WTC11 (cell line): ENCODE data around the gene CRK. TPM values are rescaled to one million over a fixed set of nuclear protein-coding genes. Genes with fewer than 3 reads are reported as not detected.
A peak's percentile ranks its signal among the peaks of the same experiment; 100 is the strongest.

Source experiments
- ATAC-seq: fragments of 200-7000 bp; cut with Tn5 transposase; 2 replicates; pipeline ENCODE4 v1.10.0; 2021; ENCODE audit warnings: mild to moderate bottlenecking, moderate library complexity
- CTCF ChIA-PET: fragments of 300-600 bp; sonication (Branson Sonifier 250); formaldehyde crosslinking; loops from one replicate; lab custom pipeline; 2021; ENCODE audit warnings: antibody characterized with exemption; lab: Charles Lee
- POLR2A ChIA-PET: fragments of 350-600 bp; sonication (Branson Sonifier 250); formaldehyde crosslinking; loops from one replicate; lab custom pipeline; 2021; ENCODE audit warnings: antibody characterized with exemption; lab: Charles Lee
- DNase-seq: peaks from one replicate; pipeline ENCODE4 v3.0.0; 2021; ENCODE audit warnings: low spot score
- H3K27ac Mint-ChIP-seq: 2 replicates; pipeline ENCODE4 v1.8.0; 2021; ENCODE audit warnings: mixed read lengths
- H3K27me3 Mint-ChIP-seq: 2 replicates; pipeline ENCODE4 v1.8.0; 2021; ENCODE audit warnings: low read depth, mild to moderate bottlenecking, moderate library complexity, mixed read lengths
- H3K36me3 Mint-ChIP-seq: 2 replicates; pipeline ENCODE4 v1.8.0; 2021; ENCODE audit warnings: mixed read lengths
- H3K4me1 Mint-ChIP-seq: 2 replicates; pipeline ENCODE4 v1.8.0; 2022; ENCODE audit warnings: mixed read lengths
- H3K4me3 Mint-ChIP-seq: 2 replicates; pipeline ENCODE4 v1.8.0; 2021; ENCODE audit warnings: mild to moderate bottlenecking, moderate library complexity, mixed read lengths
- H3K9me3 Mint-ChIP-seq: 2 replicates; pipeline ENCODE4 v1.8.0; 2021; ENCODE audit warnings: mixed read lengths
- ESRRA ChIP-seq: sonication (generic); formaldehyde crosslinking; IDR thresholded peaks from 2 replicates; pipeline ENCODE4 v1.8.1; 2022; ENCODE audit warnings: mild to moderate bottlenecking, missing genetic modification reagents, borderline replicate concordance
- FOXP1 ChIP-seq: sonication (generic); formaldehyde crosslinking; IDR thresholded peaks from 2 replicates; pipeline ENCODE4 v1.8.0; 2022; ENCODE audit warnings: missing genetic modification reagents, mild to moderate bottlenecking, moderate library complexity, borderline replicate concordance
- IRF2 ChIP-seq: sonication (generic); formaldehyde crosslinking; IDR thresholded peaks from 2 replicates; pipeline ENCODE4 v1.8.0; 2022; ENCODE audit warnings: low read depth, missing genetic modification reagents, borderline replicate concordance
- OVOL2 ChIP-seq: fragments of 250-450 bp; sonication (Bioruptor Pico); IDR thresholded peaks from 2 replicates; pipeline ENCODE4 v1.9.0; 2021; ENCODE audit warnings: mild to moderate bottlenecking, borderline replicate concordance
- SP1 ChIP-seq: sonication (generic); formaldehyde crosslinking; conservative IDR thresholded peaks from 2 replicates; pipeline ENCODE4 v1.8.1; 2022; ENCODE audit warnings: missing genetic modification reagents
- TEAD1 ChIP-seq: sonication (generic); formaldehyde crosslinking; IDR thresholded peaks from 2 replicates; pipeline ENCODE4 v1.8.0; 2022; ENCODE audit warnings: mild to moderate bottlenecking, missing genetic modification reagents
- TP53 ChIP-seq: sonication (generic); formaldehyde crosslinking; IDR thresholded peaks from 2 replicates; pipeline ENCODE4 v1.8.1; 2023; ENCODE audit warnings: mild to moderate bottlenecking, missing genetic modification reagents
- ZNF317 ChIP-seq: sonication (generic); formaldehyde crosslinking; IDR thresholded peaks from 2 replicates; pipeline ENCODE4 v1.8.1; 2023; ENCODE audit warnings: low read depth, mild to moderate bottlenecking, moderate library complexity, missing genetic modification reagents, borderline replicate concordance
- ZNF671 ChIP-seq: fragments of 250-450 bp; sonication (Bioruptor Pico); IDR thresholded peaks from 2 replicates; pipeline ENCODE4 v1.8.0; 2021; ENCODE audit warnings: mild to moderate bottlenecking
- total RNA-seq: library from RNA; stranded (reverse); gene quantifications from 3 replicates; pipeline ENCODE4 v1.2.3, GENCODE V29; 2021
- TF ChIP-seq, protein P1 (sequence below): fragments of 250-450 bp; sonication (Bioruptor Pico); IDR thresholded peaks from 2 replicates; pipeline ENCODE4 v2.1.2; 2022; ENCODE audit warnings: mild to moderate bottlenecking, moderate library complexity
- TF ChIP-seq, protein P2 (sequence below): fragments of 250-450 bp; sonication (Bioruptor Pico); IDR thresholded peaks from 2 replicates; pipeline ENCODE4 v1.8.0; 2021; ENCODE audit warnings: mild to moderate bottlenecking
- TF ChIP-seq, protein P3 (sequence below): sonication (generic); formaldehyde crosslinking; IDR thresholded peaks from 2 replicates; pipeline ENCODE4 v1.8.1; 2022; ENCODE audit warnings: mild to moderate bottlenecking, moderate library complexity, missing genetic modification reagents
- TF ChIP-seq, protein P4 (sequence below): sonication (generic); formaldehyde crosslinking; IDR thresholded peaks from 2 replicates; pipeline ENCODE4 v1.8.0; 2023; ENCODE audit warnings: missing genetic modification reagents, mild to moderate bottlenecking, borderline replicate concordance
- TF ChIP-seq, protein P5 (sequence below): sonication (generic); formaldehyde crosslinking; IDR thresholded peaks from 2 replicates; pipeline ENCODE4 v1.8.0; 2022; ENCODE audit warnings: missing genetic modification reagents
- TF ChIP-seq, protein P6 (sequence below): sonication (generic); formaldehyde crosslinking; IDR thresholded peaks from 2 replicates; pipeline ENCODE4 v1.8.1; 2023; ENCODE audit warnings: mild to moderate bottlenecking, missing genetic modification reagents, moderate library complexity

CRK gene
- total RNA-seq, 1 experiment from 2014 or later = 45.2 TPM

DNA sequence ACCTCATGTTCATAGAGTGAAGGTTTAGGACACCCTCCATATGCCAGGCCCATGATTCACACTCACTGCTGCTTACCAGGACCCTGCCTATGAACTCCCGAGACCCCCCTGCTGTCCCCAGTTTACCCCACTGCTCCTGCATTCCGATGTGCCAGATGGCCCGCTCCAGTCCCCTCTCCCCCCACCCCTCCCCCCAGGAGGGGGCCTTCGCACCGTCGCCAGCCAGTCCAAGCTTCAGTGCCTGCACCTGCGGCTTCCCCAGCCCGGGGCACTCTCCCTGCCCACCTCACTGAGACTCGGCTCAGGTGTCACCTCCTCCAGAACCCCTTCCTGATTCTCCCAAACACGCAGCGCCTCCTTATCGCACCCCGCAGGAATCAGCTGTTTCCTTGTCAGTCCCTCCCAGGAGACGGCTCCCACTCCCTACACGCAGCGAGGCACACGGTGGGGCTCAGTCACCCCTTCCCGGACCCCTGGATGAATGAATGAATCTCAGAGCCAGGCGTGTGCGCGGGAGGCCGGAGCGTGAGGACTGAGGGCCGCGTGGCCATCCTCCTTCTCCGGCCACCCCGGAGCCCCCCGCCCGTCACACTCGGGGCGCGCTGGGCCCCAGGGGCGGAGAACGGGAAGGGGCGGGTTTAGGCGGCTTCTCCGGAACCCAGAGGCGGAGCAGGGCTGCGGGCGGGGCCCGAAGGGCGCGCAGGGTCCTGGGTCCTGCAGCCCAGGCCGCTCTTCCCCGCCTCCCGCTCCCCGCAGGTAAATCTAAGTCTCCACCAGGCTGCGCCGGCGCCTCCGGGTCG, 34.8 kb upstream of the CRK start (continued):
- TF ChIP-seq, protein P1, sequence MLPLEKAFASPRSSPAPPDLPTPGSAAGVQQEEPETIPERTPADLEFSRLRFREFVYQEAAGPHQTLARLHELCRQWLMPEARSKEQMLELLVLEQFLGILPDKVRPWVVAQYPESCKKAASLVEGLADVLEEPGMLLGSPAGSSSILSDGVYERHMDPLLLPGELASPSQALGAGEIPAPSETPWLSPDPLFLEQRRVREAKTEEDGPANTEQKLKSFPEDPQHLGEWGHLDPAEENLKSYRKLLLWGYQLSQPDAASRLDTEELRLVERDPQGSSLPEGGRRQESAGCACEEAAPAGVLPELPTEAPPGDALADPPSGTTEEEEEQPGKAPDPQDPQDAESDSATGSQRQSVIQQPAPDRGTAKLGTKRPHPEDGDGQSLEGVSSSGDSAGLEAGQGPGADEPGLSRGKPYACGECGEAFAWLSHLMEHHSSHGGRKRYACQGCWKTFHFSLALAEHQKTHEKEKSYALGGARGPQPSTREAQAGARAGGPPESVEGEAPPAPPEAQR (CRISPR knock-in tag) = no peak
- TF ChIP-seq ZNF317 (CRISPR knock-in tag) = no peak
- TF ChIP-seq, protein P2, sequence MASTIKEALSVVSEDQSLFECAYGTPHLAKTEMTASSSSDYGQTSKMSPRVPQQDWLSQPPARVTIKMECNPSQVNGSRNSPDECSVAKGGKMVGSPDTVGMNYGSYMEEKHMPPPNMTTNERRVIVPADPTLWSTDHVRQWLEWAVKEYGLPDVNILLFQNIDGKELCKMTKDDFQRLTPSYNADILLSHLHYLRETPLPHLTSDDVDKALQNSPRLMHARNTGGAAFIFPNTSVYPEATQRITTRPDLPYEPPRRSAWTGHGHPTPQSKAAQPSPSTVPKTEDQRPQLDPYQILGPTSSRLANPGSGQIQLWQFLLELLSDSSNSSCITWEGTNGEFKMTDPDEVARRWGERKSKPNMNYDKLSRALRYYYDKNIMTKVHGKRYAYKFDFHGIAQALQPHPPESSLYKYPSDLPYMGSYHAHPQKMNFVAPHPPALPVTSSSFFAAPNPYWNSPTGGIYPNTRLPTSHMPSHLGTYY (CRISPR knock-in tag) = no peak

DNA sequence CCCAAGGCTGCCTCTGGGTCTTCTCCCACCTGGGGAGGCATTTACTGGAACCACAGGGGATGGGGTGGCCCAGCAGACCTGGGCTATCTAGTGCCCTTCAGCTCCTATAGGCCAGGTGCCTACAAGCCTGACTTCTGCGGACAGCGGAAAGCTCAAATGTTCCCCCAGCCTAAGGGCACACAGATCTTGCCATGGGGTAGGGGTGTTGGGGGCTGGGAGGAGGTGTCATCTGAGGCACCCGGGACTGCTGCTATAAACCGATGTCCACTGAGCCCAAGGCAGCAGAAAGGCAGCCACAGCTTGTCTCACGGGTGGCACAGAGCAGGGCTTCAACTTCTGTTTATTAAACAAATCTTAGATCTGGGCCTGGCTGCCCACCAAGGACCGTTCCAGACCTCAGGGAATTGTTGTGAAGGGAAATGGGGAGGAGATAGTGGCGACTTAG, 32.8 kb upstream of the CRK start:
- no peak overlapping the region for H3K27ac Mint-ChIP-seq
- TF ChIP-seq, protein P3, sequence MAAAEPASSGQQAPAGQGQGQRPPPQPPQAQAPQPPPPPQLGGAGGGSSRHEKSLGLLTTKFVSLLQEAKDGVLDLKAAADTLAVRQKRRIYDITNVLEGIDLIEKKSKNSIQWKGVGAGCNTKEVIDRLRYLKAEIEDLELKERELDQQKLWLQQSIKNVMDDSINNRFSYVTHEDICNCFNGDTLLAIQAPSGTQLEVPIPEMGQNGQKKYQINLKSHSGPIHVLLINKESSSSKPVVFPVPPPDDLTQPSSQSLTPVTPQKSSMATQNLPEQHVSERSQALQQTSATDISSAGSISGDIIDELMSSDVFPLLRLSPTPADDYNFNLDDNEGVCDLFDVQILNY (CRISPR knock-in tag) = no peak
- TF ChIP-seq TP53 (CRISPR knock-in tag) (no peak), ZNF671 (no peak)
- TF ChIP-seq, all 79 proteins: peak for 0
- Mint-ChIP-seq H3K9me3 (no peaks in the 10 kb centered on the region), H3K4me1 (peaks cover 35% of the 10 kb centered on the region), H3K4me3 (peak overlapping the region; percentile 69), H3K27me3 (peaks cover 12% of the 10 kb centered on the region), H3K36me3 (0 out of 2 replicates have a peak, but pooled peaks cover 2% of the 10 kb centered on the region)
- POLR2A ChIA-PET = no interaction called here
- DNase-seq (no peak), ATAC-seq (no peak)
- CTCF ChIA-PET = interaction anchor here (1.3 to 3.8 kb wide), 3 partner anchors 27 to 124 kb away, joined by 3 to 20 read pairs (median 12); partner anchors contain the start of gene INPP5K

DNA sequence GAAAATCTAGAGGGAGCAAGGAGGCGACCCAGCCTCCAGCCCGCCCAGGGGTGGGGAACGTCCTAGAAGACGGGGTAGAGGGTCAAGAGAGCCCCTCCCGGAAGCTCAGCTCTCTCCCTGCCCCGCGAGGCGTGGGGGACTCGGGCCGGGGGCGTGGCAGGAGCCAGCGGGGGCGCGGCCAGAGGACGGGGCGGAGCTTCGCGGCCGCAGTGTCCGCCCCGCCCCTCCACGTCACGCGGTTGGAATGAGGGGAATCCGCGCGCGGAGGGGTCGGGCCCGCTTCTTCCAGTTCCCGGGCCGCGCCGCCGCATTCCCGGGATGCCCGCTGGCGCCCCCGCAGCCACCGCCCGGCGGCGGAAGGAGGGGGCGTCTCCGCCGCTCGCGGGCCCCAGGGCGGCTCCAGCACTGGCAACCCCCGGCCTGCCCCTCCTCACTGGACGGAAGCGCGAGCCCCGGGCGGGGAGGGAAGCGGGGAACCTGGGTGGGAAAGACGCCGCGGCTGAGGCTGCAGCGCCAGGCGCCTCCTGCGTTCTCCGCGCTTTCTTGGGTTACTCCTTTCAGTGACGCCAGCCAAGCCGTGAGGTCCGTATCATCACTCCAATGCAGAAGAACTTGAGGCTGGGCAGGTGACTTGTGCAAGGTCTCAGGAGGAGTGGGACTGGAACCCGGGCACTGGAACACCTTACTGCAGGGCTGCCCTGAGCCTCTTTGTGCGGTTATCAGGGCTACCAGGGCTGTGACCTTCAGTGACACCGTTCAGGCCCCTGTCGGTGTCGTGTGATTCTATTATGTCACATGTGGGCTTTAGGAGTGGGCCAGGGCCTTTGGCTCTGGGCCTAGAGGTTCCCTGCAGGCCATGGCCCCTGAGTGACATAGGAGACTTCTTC, 32.1 kb upstream of the CRK start:
- ChIA-PET POLR2A (interaction anchor here (0.7 to 1.7 kb wide), 2 partner anchors 28 to 37 kb away, joined by 4 to 9 read pairs; partner anchors contain the start of gene INPP5K), CTCF (interaction anchor here (0.5 to 3.8 kb wide), 7 partner anchors 28 to 160 kb away, joined by 3 to 20 read pairs (median 4); partner anchors contain the start of genes INPP5K and RILP)
- ATAC-seq = peak; percentile 4
- H3K27ac Mint-ChIP-seq = peak overlapping the region; percentile 53; the same call in 1 of the 2 replicates
- no peaks in the 10 kb centered on the region for H3K9me3 Mint-ChIP-seq
- H3K27me3 Mint-ChIP-seq = peaks cover 11% of the 10 kb centered on the region
- peaks cover 6% of the 10 kb centered on the region; the same call in 1 of the 2 replicates for H3K36me3 Mint-ChIP-seq
- peaks cover 37% of the 10 kb centered on the region for H3K4me1 Mint-ChIP-seq
- H3K4me3 Mint-ChIP-seq = peak overlapping the region; percentile 82
- DNase-seq = peak; percentile 81
- TF ChIP-seq, protein P4, sequence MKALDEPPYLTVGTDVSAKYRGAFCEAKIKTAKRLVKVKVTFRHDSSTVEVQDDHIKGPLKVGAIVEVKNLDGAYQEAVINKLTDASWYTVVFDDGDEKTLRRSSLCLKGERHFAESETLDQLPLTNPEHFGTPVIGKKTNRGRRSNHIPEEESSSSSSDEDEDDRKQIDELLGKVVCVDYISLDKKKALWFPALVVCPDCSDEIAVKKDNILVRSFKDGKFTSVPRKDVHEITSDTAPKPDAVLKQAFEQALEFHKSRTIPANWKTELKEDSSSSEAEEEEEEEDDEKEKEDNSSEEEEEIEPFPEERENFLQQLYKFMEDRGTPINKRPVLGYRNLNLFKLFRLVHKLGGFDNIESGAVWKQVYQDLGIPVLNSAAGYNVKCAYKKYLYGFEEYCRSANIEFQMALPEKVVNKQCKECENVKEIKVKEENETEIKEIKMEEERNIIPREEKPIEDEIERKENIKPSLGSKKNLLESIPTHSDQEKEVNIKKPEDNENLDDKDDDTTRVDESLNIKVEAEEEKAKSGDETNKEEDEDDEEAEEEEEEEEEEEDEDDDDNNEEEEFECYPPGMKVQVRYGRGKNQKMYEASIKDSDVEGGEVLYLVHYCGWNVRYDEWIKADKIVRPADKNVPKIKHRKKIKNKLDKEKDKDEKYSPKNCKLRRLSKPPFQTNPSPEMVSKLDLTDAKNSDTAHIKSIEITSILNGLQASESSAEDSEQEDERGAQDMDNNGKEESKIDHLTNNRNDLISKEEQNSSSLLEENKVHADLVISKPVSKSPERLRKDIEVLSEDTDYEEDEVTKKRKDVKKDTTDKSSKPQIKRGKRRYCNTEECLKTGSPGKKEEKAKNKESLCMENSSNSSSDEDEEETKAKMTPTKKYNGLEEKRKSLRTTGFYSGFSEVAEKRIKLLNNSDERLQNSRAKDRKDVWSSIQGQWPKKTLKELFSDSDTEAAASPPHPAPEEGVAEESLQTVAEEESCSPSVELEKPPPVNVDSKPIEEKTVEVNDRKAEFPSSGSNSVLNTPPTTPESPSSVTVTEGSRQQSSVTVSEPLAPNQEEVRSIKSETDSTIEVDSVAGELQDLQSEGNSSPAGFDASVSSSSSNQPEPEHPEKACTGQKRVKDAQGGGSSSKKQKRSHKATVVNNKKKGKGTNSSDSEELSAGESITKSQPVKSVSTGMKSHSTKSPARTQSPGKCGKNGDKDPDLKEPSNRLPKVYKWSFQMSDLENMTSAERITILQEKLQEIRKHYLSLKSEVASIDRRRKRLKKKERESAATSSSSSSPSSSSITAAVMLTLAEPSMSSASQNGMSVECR (CRISPR knock-in tag) = peak; percentile 20; the same call in 1 of the 2 replicates
- no peak for TF ChIP-seq IRF2 (CRISPR knock-in tag)
- TF ChIP-seq TEAD1 (CRISPR knock-in tag) = peak; percentile 46; the same call in 1 of the 2 replicates
- TF ChIP-seq OVOL2 (CRISPR knock-in tag) = no peak
- TF ChIP-seq, protein P5, sequence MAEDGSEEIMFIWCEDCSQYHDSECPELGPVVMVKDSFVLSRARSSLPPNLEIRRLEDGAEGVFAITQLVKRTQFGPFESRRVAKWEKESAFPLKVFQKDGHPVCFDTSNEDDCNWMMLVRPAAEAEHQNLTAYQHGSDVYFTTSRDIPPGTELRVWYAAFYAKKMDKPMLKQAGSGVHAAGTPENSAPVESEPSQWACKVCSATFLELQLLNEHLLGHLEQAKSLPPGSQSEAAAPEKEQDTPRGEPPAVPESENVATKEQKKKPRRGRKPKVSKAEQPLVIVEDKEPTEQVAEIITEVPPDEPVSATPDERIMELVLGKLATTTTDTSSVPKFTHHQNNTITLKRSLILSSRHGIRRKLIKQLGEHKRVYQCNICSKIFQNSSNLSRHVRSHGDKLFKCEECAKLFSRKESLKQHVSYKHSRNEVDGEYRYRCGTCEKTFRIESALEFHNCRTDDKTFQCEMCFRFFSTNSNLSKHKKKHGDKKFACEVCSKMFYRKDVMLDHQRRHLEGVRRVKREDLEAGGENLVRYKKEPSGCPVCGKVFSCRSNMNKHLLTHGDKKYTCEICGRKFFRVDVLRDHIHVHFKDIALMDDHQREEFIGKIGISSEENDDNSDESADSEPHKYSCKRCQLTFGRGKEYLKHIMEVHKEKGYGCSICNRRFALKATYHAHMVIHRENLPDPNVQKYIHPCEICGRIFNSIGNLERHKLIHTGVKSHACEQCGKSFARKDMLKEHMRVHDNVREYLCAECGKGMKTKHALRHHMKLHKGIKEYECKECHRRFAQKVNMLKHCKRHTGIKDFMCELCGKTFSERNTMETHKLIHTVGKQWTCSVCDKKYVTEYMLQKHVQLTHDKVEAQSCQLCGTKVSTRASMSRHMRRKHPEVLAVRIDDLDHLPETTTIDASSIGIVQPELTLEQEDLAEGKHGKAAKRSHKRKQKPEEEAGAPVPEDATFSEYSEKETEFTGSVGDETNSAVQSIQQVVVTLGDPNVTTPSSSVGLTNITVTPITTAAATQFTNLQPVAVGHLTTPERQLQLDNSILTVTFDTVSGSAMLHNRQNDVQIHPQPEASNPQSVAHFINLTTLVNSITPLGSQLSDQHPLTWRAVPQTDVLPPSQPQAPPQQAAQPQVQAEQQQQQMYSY (CRISPR knock-in tag) = peak; percentile 59
- peak; percentile 49; the same call in 1 of the 2 replicates for TF ChIP-seq SP1 (CRISPR knock-in tag)
- 0 out of 2 replicates have a peak, but pooled peaks have one; percentile 22 for TF ChIP-seq ESRRA
- TF ChIP-seq FOXP1 (CRISPR knock-in tag) = peak; percentile 41; the same call in 1 of the 2 replicates
- TF ChIP-seq, protein P6, sequence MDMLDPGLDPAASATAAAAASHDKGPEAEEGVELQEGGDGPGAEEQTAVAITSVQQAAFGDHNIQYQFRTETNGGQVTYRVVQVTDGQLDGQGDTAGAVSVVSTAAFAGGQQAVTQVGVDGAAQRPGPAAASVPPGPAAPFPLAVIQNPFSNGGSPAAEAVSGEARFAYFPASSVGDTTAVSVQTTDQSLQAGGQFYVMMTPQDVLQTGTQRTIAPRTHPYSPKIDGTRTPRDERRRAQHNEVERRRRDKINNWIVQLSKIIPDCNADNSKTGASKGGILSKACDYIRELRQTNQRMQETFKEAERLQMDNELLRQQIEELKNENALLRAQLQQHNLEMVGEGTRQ (CRISPR knock-in tag) = peak; percentile 22; the same call in 1 of the 2 replicates
